ENCODE measurements around the gene MAPRE3. TPM values are rescaled to one million over a fixed set of nuclear protein-coding genes. Genes with fewer than 3 reads are reported as not detected.

MAPRE3 gene
- polyA plus RNA-seq, 3 donors from 2014 or later = 1.7 to 2.2 (median 1.9) TPM

DNA sequence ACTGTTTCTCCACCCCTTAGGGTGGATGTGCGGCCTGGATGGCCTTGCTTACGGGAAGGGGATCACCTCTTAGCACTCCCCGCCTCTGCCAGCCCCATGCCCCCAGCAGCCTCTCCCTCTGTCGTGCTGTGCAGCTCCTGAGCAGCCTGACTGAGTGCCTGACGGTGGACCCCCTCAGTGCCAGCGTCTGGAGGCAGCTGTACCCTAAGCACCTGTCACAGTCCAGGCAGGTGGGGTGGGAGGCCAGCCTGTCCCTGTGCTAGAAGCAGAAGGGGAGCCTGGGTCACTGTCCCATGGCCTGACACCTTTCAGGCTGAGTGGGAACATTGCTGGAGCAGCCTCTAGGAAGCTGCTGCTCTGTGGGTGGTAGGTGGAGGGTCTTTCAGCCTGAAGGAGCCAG, 67.6 kb downstream of the MAPRE3 start:
- Mint-ChIP-seq H3K4me1 (peaks cover 21 to 33% of the 10 kb centered on the region in 2 donors), H3K27ac (no peak overlapping the region), H3K36me3 (peaks cover 0 to 38% (median 11%) of the 10 kb centered on the region in 3 donors), H3K9me3 (no peaks in the 10 kb centered on the region), H3K27me3 (ENCODE audit: low read depth in 3 of 3) (no peaks in the 10 kb centered on the region), H3K4me3 (no peak overlapping the region)
- DNase-seq = no peak

GRCh38 chr2:27038631-27039339, 68.3 kb downstream of the MAPRE3 start:
- no peaks in the 10 kb centered on the region for H3K9me3 Mint-ChIP-seq
- H3K4me1 Mint-ChIP-seq = peaks cover 14 to 25% of the 10 kb centered on the region in 2 donors
- peaks cover 0 to 38% (median 11%) of the 10 kb centered on the region in 3 donors for H3K36me3 Mint-ChIP-seq
- H3K27ac Mint-ChIP-seq = peak overlapping the region in 1 of 6 donors; percentile 67
- no peak overlapping the region for H3K4me3 Mint-ChIP-seq
- no peaks in the 10 kb centered on the region for H3K27me3 Mint-ChIP-seq (ENCODE audit: low read depth in 3 of 3)
- no peak for DNase-seq

DNA sequence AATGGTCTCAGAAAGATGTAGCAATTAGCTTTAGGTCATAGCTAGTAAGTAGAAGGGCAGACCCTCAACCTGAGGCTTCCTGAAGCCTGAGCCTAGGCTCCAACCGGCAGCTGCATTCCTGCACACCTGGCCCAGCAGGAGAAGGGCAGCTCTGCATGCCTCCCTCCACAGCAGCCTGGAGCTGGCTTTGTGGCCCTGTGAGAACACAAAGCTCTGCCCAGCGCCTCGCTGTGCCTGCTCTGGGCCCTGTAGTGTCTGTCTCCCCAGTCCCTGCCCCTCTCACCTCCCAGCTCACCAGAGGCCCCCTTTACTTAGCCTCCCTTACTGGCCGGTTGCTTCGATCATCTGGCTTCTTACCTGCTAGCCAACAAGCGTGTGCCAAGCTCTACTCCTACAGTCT, 69.0 kb downstream of the MAPRE3 start:
- H3K36me3 Mint-ChIP-seq = peaks cover 0 to 38% (median 11%) of the 10 kb centered on the region in 3 donors
- H3K4me1 Mint-ChIP-seq = peaks cover 8 to 19% of the 10 kb centered on the region in 2 donors
- no peaks in the 10 kb centered on the region for H3K27me3 Mint-ChIP-seq (ENCODE audit: low read depth in 3 of 3)
- no peak for DNase-seq
- no peak overlapping the region for H3K27ac Mint-ChIP-seq
- H3K9me3 Mint-ChIP-seq = no peaks in the 10 kb centered on the region
- H3K4me3 Mint-ChIP-seq = no peak overlapping the region

- H3K27ac Mint-ChIP-seq = peak overlapping the region in 1 of 6 donors; percentile 40
- H3K4me1 Mint-ChIP-seq = peaks cover 6 to 16% of the 10 kb centered on the region in 2 donors
- no peaks in the 10 kb centered on the region for H3K9me3 Mint-ChIP-seq
- DNase-seq = no peak
- no peaks in the 10 kb centered on the region for H3K27me3 Mint-ChIP-seq (ENCODE audit: low read depth in 3 of 3)
- no peak overlapping the region for H3K4me3 Mint-ChIP-seq
- H3K36me3 Mint-ChIP-seq = peaks cover 0 to 38% (median 11%) of the 10 kb centered on the region in 3 donors
Measured at GRCh38 chr2:27039871-27040270, 69.4 kb downstream of the MAPRE3 start.

GRCh38 chr2:27040282-27040681, 69.8 kb downstream of the MAPRE3 start:
- peaks cover 0 to 38% (median 11%) of the 10 kb centered on the region in 3 donors for H3K36me3 Mint-ChIP-seq
- peaks cover 4 to 12% of the 10 kb centered on the region in 2 donors for H3K4me1 Mint-ChIP-seq
- H3K9me3 Mint-ChIP-seq = no peaks in the 10 kb centered on the region
- H3K27ac Mint-ChIP-seq = no peak overlapping the region
- H3K27me3 Mint-ChIP-seq (ENCODE audit: low read depth in 3 of 3) = no peaks in the 10 kb centered on the region
- H3K4me3 Mint-ChIP-seq = no peak overlapping the region
- no peak for DNase-seq

GRCh38 chr2:27041752-27042151, 71.3 kb downstream of the MAPRE3 start:
- Mint-ChIP-seq H3K4me3 (no peak overlapping the region), H3K4me1 (peaks cover 2 to 5% of the 10 kb centered on the region in 2 donors), H3K9me3 (no peaks in the 10 kb centered on the region), H3K36me3 (peaks cover 0 to 28% (median 11%) of the 10 kb centered on the region in 3 donors), H3K27me3 (ENCODE audit: low read depth in 3 of 3) (peaks cover 0 to 1% (median 0%) of the 10 kb centered on the region in 3 donors), H3K27ac (peak overlapping the region in 5 of 6 donors; percentile 21 to 73 (median 42))
- no peak for DNase-seq

- H3K27ac Mint-ChIP-seq = peak overlapping the region in 5 of 6 donors; percentile 21 to 73 (median 42)
- no peaks in the 10 kb centered on the region for H3K9me3 Mint-ChIP-seq
- H3K27me3 Mint-ChIP-seq (ENCODE audit: low read depth in 3 of 3) = peaks cover 0 to 1% (median 0%) of the 10 kb centered on the region in 3 donors
- no peak for DNase-seq
- peaks cover 0 to 23% (median 11%) of the 10 kb centered on the region in 3 donors for H3K36me3 Mint-ChIP-seq
- H3K4me3 Mint-ChIP-seq = no peak overlapping the region
- H3K4me1 Mint-ChIP-seq = peaks cover 2 to 5% of the 10 kb centered on the region in 2 donors
Measured at GRCh38 chr2:27042159-27042661, 71.8 kb downstream of the MAPRE3 start.

DNA sequence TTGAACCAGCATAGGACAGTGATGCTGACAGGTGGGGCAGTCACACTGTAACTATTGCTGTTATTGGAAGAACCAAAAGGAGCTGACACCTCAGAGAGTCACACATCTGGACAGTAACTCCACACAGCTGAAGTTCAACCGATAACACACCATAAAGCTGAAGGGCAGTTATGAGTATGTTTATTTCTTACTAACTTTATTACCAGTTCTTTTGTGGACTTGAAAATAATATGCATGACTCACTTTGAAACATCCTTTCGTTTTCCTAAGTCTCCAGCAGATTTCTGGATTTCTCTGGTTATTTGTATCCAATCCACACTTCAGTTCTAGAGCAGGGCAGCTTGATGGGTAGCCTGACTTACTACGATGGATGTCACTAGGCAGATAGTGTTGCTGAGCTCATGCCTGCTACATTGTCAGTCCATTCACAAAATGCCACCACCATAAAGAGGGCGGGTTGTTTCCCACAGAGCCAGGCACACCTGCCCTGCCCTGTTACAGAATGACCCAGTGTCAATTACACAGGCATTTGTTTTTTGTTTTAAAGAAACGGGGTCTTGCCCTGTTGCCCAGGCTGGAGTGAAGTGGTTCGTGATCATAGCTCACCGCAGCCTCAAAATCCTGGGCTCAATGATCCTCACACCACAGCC, 72.7 kb downstream of the MAPRE3 start:
- no peak overlapping the region for H3K4me3 Mint-ChIP-seq
- DNase-seq = no peak
- peaks cover 2 to 5% of the 10 kb centered on the region in 2 donors for H3K4me1 Mint-ChIP-seq
- H3K27me3 Mint-ChIP-seq (ENCODE audit: low read depth in 3 of 3) = peaks cover 0 to 1% (median 0%) of the 10 kb centered on the region in 3 donors
- no peaks in the 10 kb centered on the region for H3K9me3 Mint-ChIP-seq
- H3K27ac Mint-ChIP-seq = peak overlapping the region in 1 of 6 donors; percentile 73
- peaks cover 0 to 23% (median 11%) of the 10 kb centered on the region in 3 donors for H3K36me3 Mint-ChIP-seq

DNA sequence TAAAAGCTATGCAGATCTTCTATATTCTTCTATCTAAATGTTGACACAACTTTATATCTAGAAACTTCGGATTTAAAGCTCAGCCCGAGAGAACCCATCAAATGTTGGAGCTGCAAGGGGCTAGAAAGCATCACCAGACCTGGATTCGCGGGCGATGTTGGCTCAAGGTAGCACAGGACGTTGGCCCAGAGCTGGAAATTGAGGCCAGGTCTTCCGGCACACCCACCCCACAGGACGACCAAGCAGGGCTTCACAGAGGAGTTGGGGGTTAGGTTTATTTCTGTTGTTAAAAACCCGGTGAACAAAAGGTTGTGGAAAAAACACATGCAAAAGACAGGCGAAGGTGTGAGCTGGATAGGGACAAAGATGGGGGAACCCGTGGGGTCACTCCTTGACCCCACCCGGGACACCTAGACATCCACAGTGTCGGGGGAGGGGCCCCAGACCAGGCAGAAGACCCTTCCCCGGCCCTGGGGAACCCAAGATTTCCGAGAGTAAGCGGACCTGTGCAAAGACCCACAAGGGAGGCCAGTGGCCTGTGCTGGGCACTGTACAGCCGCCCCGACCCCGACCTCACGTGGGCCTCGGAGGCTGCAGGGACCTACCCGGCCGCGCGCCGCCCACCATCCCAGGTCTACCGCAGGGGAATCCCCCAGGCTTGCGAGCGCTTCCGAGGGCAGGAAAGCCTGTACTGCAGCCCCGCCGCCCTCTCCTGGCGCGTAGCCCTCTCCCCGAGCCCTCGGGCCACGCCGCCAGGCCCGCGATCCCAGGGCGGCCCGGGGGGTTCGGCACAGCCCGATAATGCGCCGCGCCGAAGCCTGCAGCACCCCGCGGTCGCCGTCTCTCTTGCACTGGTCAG, 79.2 kb downstream of the MAPRE3 start:
- DNase-seq = peak; percentile 67 to 72 (median 68)
- Mint-ChIP-seq H3K36me3 (peaks cover 0 to 8% (median 3%) of the 10 kb centered on the region in 3 donors), H3K27ac (peak overlapping the region; percentile 96 to 99 (median 98)), H3K27me3 (ENCODE audit: low read depth in 3 of 3) (peaks cover 22 to 30% (median 22%) of the 10 kb centered on the region in 3 donors), H3K9me3 (peaks cover 0 to 11% (median 5%) of the 10 kb centered on the region in 6 donors), H3K4me1 (peaks cover 22 to 28% of the 10 kb centered on the region in 2 donors), H3K4me3 (peak overlapping the region; percentile 94 to 100 (median 97))

- DNase-seq = peak; percentile 92 to 93 (median 92)
- Mint-ChIP-seq H3K4me1 (peaks cover 22 to 28% of the 10 kb centered on the region in 2 donors), H3K4me3 (peak overlapping the region; percentile 94 to 100 (median 97)), H3K27me3 (ENCODE audit: low read depth in 3 of 3) (peaks cover 22 to 30% (median 22%) of the 10 kb centered on the region in 3 donors), H3K9me3 (peaks cover 0 to 11% (median 5%) of the 10 kb centered on the region in 6 donors), H3K36me3 (peaks cover under 1 to 8% (median 6%) of the 10 kb centered on the region in 3 donors), H3K27ac (peak overlapping the region; percentile 96 to 99 (median 98))
Measured at GRCh38 chr2:27050281-27050995, 80.0 kb downstream of the MAPRE3 start.

DNA sequence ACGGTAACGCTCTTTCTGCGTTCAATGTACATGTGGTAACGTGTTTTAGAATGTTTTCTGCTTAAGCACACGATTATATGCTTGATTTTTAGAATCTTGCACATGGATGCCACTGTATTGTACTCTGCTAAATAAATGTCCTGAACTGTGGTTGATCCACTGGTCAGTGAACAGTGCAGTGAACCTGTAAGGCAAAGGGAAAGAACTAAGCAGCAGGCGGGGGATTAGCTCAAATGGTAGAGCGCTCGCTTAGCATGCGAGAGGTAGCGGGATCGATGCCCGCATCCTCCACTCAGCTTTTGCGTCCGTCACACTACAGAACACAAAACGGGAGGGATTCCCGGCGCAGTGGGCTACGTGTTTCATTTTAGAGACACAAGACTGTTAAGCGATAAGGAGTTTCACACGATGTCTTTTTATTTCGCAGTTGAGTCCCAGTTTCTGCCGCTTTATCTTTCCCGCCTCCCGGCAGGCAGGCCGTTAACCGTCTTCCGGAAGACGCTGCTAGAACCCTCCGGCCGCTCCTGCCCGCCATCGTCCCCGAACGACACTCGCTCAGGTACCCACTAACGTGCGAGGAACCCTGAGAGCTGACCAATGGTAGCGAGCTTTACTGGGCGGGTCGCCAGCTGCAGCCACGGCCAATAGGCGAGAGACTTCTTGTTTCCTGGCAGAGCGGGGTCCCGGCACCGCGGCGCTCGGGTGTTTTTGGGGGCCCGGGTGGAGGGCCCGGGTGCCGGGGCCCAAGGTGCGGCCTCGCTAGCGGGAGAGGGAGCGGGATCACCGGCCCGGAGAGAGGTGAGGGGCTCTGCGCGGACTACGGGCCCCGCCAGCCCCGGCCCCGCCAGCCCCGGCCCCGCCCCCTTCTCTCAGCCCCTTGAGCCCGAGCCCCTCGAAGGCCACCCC, 80.8 kb downstream of the MAPRE3 start, which contains the start of gene AGBL5:
Gene AGBL5, plus strand, starts transcription at position 673 of the 906 bp plus-strand sequence. CDS start 1,291 bp downstream, outside the sequence.
- peak within 1 kb of the TSS; percentile 94 to 100 (median 97) for H3K4me3 Mint-ChIP-seq
- H3K9me3 Mint-ChIP-seq = peaks cover 0 to 11% (median 5%) of the 10 kb centered on the region in 6 donors
- peaks cover 22 to 29% (median 24%) of the 10 kb centered on the region in 3 donors for H3K27me3 Mint-ChIP-seq (ENCODE audit: low read depth in 3 of 3)
- peaks cover 3 to 11% (median 8%) of the 10 kb centered on the region in 3 donors for H3K36me3 Mint-ChIP-seq
- peaks cover 22 to 28% of the 10 kb centered on the region in 2 donors for H3K4me1 Mint-ChIP-seq
- peak within 1 kb of the TSS; percentile 96 to 99 (median 98) for H3K27ac Mint-ChIP-seq
- peak; percentile 94 to 96 (median 95) for DNase-seq

Measured in immature natural killer cell (primary cell).